HT1080 (cell line): ENCODE measurements around the gene ROPN1B. TPM values are rescaled to one million over a fixed set of nuclear protein-coding genes. Genes with fewer than 3 reads are reported as not detected.
"Not testable (repeated sequence)": the region's sequence is repeated elsewhere in the genome, so short reads cannot be mapped to it uniquely, and the experiment has no call there.

Experiments used
- DNase-seq: peaks from one replicate; pipeline ENCODE4 v3.0.0-alpha.2; 2015; ENCODE audit warnings: low read depth
- polyA plus RNA-seq, 2 experiments: library from polyadenylated mRNA; depleted of rRNA; stranded (reverse); fragments of >200 nt; gene quantifications; 2 replicates each; pipeline ENCODE4 v1.2.3, GENCODE V29; 2015
- total RNA-seq: library from RNA; depleted of rRNA; stranded (reverse); fragments of >200 nt; shearing (Covaris generic); gene quantifications from 2 replicates; pipeline ENCODE4 v1.2.3, GENCODE V29; 2014; rRNA removed

The ROPN1B gene
- 0.30 TPM in 1 of 2 replicates, not detected in the other for total RNA-seq
- not detected in 2 replicates for polyA plus RNA-seq (2015; cell fraction: cytosol; rRNA removed)
- polyA plus RNA-seq (2015; cell fraction: nucleus; rRNA removed) = not detected in 2 replicates

- DNase-seq = not testable (repeated sequence)
Observed at GRCh38 chr3:125968701-125969592, at the start of gene ROPN1B. TSS of gene ROPN1B (plus strand) at chr3:125969178. CDS start at chr3:125972055, 2,877 bp downstream.

DNA sequence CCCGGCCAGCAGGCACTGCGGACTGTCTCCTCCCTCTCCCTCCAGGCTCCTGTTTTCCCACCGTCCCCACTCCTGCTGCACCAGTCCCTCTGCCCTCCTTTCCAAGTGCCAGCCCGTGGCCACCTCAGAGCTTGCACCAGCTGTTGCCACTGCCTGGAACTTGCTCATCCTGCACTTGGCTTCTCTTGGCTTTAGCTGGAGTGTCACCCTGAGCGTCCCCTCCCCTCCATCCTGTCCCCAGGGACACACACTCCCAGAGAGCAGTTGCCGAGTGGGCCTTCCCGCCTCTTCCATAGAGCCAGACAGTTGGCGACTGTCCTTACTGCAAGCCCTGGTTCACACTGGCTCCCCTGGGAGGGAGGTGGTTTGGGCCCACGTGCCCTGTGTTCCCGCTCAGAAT is 48.8 kb upstream of the ROPN1B start:
- DNase-seq = not testable (repeated sequence)

DNA sequence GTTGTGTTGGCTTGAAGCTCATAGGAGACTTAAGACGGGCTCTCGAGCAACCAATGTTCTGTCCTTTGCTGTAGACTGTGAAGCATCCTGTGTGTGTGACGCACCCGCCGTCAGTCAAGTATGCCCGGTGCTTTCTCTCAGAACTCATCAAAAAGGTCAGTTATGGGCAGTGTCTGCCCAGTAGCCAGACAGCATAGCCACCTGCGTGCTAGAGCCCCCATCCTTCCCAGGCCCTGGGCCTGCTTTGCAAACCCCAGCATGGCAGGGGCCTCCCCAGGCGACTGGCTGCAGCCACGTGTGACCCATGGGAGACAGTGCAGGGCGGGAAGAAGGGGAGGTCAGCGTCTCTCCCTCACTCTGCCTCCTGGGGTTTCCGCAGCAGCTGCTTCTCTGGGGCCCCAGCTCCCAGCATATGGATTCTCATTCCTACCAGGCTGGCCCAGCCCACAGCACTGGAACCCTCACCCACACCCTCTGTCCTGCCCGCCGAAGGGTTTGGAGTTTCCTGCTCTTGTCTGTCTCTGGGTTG is 48.2 kb upstream of the ROPN1B start:
- not testable (repeated sequence) for DNase-seq

DNA sequence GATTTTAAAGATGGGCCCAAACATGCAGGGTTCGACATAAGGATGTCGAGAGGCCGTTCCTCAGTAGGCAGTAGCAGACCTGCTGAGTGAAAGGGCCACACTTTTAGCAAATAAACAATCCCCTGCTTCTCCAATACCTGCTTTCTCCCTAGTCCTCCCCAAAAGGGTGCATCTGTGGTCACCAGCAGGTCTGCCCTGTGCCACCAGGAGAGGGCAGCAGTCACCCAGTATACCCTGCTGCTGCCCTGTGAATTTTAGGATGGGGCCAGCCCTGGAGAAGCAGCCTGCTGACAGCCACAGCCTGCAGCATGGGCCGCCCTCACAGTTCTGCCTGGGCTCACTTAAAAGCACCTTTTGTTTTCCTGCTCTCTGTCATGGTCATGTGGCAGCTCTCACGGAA is 47.3 kb upstream of the ROPN1B start:
- peak; percentile 48 for DNase-seq

DNA sequence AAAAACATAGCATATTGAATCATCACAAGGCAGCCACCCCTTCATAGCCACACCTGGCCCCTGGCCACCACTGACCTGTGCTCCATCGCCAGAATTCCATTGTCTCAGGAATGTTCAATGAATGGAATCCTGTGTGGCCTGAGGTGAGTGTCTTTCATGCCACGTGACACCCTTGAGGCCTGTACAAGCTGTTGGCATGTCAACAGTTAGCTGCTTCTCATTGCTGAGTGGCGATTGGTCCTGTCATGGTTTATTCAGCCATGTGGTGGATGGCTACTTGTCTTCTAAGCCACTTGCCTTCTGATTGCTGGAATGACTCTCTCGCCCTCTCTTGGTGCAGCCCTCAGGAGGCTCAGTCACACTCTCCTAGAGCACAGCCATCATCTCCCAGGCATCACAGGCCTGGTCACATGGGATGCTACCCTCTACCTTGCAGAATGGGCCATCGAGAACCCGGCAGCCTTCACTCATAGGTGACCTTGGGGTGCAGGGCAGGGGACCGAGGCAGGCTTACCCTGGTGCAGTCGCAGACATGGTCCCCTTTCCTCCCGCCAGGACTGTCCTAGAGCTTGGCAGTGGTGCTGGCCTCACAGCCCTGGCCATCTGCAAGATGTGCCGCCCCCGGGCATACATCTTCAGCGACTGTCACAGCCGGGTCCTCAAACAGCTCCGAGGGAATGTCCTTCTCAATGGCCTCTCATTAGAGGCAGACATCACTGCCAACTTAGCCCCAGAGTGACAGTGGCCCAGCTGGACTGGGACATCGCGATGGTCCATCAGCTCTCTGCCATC is 45.5 kb upstream of the ROPN1B start:
- peak; percentile 68 for DNase-seq

DNA sequence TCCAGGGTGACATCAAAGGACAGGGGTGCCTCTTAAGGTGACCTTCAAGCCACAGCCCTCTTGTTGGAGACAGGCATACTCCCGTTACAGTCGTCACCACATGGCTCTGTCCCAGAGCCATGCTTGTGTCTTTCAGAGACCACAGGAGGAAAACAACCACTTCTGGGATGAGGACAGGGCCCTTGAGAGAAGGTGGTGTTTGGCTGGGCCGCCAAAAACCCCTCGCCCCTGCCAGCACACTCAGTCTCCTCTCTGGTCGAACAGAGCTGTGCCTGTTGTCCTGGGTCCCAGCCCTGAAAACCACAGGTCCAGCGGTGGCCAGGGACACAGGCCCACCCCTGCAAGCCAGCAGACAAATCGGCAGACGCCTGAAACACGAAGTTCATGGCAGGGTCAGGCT is 44.7 kb upstream of the ROPN1B start:
- not testable (repeated sequence) for DNase-seq

DNA sequence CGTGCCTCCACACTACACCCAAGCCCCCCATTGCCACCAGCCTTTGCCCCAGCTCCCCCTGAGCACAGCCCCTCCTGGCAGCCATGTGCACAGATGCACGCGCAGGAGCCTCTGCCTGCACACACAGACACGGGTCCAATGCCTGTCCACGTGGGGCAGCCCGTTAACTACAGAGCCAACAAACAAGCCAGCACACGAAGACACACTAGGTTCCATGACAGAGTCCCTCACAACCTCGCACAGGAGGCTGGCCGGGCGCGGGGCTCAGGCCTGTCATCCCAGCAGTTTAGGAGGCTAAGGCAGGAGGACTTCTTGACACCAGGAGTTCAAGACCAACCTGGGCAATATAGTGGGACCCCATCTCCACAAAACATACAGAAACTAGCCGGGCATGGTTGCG is 43.3 kb upstream of the ROPN1B start:
- not testable (repeated sequence) for DNase-seq

DNA sequence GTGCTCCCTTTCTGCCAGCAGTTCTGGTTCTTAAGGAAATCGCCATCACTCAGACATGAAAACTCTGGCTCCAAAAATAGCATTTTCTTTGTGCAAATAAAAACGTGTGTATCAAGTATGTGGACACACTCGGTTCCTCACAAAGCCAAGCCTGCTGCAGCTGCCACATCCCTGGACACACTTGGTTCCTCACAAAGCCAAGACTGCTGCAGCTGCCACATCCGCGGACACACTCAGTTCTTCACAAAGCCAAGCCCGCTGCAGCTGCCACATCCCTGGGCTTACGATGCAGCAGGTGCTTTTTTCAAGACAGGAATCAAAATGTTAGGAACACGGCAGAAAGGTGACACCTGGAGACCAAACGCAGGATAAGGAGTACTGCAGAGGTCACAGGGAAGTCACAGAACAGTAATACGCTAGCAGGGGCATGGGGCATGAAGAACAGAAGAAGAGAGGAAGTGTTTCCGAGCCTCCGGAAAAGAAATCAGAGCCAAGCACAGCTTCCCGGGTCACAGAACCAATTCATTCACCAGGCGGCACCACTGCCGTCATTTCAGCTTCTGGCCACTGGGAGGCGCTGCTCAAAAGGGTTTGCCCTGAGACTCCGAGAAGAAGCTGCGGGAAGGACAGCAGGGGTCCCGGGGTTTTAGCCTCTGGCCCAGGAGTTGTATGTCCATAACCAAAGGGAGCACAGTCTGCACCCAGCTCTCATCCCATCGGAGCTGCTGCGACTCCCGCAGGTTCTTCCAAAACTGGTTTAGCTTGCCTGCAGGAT is 40.0 kb upstream of the ROPN1B start:
- peak; percentile 33 for DNase-seq

DNA sequence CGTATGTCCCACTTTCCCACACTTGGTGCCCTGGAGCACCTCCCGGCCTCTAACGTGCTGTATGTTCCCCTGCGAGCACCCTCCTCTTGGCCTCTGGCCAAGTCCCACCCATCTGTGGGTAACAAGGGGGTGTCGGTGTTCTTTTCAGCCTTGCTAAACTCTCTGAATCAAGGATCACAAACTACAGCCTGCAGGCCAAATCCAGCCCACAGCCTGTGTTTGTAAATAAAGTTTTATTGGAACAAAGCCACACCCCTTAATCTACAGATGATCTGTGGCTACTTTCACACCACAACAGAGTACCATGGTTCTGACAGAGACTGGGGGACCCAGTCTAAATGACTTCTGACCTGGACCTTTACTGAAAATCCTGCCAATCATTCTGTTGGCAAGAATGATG is 39.2 kb upstream of the ROPN1B start:
- DNase-seq = not testable (repeated sequence)

GRCh38 chr3:125931355-125931880 is 37.6 kb upstream of the ROPN1B start:
- not testable (repeated sequence) for DNase-seq

GRCh38 chr3:125933397-125934173 is 35.4 kb upstream of the ROPN1B start:
- peak; percentile 20 for DNase-seq

- peak; percentile 24 for DNase-seq
Observed at GRCh38 chr3:125935252-125935874, 33.6 kb upstream of the ROPN1B start.

DNA sequence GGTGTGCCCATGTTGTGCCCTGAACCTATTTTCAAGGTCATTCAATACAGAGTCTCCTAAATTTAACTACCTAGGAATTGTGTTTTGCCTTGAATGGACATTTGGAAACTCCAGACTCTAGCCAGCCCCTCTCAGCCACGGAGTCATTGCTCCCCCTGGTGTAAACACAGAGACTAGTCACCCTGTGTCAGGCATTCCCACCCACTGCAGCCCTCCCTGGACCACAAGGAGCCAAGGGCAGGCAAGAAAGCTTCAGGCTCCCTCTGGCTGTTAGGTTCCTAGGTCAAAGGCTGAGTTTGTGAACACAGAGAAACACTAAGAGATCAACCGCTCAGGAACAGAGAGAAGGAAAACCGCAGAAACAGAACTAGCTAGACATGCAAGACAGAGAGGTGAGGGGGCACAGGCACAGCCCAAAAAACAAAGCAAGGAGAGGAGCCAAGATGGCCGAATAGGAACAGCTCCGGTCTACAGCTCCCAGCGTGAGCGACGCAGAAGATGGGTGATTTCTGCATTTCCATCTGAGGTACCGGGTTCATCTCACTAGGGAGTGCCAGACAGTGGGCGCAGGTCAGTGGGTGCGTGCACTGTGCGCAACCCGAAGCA is 32.7 kb upstream of the ROPN1B start:
- DNase-seq = peak; percentile 50

DNA sequence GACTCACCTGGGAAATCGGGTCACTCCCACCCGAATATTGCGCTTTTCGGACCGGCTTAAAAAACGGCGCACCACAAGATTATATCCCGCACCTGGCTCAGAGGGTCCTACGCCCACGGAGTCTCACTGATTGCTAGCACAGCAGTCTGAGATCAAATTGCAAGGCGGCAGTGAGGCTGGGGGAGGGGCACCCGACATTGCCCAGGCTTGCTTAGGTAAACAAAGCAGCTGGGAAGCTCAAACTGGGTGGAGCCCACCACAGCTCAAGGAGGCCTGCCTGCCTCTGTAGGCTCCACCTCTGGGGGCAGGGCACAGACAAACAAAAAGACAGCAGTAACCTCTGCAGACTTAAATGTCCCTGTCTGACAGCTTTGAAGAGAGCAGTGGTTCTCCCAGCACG is 32.1 kb upstream of the ROPN1B start:
- DNase-seq = not testable (repeated sequence)

GRCh38 chr3:125947806-125948205 is 21.2 kb upstream of the ROPN1B start:
- DNase-seq = not testable (repeated sequence)

DNA sequence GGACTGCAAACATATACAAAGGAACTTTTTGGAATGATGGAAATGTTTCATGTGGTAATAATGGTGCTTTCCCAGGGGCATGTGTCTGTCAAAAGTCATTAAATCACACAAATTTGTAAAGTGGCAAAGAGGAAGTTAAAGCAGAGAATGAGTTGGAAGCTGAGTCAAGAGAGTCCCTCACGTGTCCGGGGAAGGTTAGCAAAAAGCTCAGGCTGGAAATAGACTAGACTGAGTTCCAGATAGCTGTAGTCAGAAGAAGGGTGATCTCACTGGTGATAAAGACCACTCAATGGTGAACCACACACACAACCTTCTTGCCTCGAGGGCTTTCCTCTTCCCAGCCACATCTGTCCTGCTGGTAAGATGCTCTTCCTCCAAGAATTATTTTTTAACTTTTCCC is 20.1 kb upstream of the ROPN1B start:
- DNase-seq = peak; percentile 48

DNA sequence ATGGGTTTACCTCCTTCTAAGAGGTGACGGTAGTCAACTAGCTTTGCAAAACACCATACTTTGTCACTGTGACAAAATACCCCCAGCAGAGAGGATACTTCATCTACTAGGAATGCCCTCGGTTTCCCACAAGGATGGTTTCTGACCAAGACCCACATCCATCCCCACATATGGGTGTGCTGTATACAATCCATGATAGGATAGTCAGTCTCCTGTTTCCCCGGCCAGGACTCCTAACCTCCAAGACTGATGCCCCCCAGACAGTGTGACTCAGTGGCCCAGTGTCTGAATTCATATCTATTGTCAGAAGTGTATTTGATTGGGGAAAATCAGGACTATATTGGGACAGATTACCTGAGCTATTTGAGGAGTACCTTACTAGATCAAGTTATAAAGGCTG is 17.8 kb upstream of the ROPN1B start:
- DNase-seq = peak; percentile 18

GRCh38 chr3:125957020-125957419 is 12.0 kb upstream of the ROPN1B start:
- DNase-seq = not testable (repeated sequence)
